Fibroblast of the conjunctiva (primary cell): ENCODE measurements around the gene REEP3.
A peak's percentile ranks its signal among the peaks of the same experiment; 100 is the strongest.
"Not testable (repeated sequence)": the region's sequence is repeated elsewhere in the genome, so short reads cannot be mapped to it uniquely, and the experiment has no call there.

Experiments
- DNase-seq: peaks from one replicate; pipeline ENCODE4 v3.0.0-alpha.2; 2010; ENCODE audit warnings: low read depth

Gene REEP3

DNA sequence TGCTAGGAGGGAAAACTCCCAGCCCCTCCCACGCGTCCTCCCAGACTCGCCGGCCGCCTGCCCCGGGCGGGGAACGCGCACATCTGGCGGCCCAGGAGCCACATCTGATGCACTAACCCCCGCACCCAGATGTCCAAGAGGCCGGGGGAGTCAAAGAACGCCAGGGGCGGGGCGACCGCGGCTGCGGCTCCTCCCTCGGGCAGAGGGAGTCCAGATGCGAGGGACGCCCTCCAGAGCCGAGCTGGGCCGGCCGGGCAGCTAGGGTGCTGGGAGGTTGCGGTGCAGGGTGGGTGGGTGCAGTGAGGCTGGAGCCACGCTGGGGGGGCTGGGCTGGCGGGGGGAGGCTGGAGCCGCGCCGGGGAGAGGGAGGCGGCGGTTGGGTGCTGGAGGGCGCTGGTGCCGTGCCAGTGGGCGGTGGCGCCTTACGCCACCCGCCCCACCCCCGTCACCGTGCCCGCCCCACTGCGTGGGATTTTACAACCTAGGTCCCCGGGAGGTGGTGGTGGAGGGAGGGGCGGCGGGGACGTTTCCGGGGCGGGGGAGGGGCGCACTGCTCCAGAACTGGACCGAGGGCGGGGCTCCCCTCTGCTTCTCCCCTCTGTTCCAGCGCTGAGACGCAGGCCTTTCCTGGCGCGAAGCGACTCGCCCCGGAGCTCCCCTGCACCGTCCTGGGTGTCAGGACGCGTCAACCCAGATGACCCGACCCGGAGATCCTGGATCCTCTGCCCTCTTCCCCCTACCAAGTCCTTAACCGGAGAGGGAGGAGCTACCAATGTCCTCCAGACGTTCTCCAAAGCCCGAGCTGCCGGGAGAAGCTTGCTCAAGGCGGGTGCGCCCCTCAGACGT, 109.1 kb downstream of the REEP3 start:
- DNase-seq: peak; percentile 94

DNA sequence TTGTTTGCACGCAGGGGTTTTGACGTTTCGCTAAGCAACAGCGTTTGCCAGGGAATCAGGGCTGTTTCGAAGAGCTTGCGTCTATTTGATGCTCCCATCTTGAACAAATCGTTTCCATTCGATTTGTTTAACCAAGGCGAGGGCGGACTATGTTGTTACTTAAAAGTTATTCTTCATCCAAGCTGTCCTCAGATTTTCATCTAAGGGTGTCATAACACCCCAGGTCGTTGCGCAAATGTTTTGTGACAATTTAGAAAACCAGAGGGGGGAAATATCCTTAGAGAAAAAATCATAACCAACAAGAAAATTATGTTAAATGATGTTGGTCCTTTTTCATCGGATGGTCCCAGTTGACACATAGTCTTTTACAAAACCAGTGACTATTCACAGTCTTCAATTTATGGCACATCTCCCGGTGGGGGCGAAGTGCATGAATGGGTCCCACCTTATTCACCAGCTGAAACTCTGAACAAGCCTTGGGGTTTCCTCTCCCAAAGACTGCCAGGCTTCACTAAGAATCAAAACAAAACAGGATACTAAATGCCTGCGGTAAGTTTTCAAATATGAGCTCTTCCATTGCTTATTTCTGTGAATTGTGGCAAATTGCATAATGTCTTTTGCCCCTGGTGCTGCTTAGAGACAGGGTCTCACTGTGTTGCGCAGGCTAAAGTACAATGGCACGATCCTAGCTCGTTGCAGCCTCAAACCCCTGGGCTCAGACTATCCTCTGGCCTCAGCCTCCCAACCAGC, 109.9 kb downstream of the REEP3 start:
- no peak for DNase-seq

DNA sequence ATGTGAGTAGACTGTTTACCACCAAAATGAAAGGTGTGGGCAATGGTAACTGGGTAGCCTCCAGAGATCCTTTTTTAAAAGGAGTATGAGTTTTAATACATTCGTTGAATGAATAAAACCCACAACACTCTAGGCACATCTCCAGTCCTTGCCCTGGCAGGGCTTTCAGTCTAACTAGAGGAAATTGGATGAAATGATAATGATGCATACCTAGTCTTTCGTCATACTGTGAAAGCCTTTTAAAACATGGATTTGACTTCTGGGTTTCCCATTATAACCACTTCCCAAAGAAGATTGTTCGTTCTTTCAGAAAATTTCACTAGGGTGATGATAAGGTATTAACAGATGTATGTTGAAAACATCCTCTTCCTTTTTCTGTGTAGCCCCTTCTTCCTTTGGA, 110.8 kb downstream of the REEP3 start:
- DNase-seq: no peak

DNA sequence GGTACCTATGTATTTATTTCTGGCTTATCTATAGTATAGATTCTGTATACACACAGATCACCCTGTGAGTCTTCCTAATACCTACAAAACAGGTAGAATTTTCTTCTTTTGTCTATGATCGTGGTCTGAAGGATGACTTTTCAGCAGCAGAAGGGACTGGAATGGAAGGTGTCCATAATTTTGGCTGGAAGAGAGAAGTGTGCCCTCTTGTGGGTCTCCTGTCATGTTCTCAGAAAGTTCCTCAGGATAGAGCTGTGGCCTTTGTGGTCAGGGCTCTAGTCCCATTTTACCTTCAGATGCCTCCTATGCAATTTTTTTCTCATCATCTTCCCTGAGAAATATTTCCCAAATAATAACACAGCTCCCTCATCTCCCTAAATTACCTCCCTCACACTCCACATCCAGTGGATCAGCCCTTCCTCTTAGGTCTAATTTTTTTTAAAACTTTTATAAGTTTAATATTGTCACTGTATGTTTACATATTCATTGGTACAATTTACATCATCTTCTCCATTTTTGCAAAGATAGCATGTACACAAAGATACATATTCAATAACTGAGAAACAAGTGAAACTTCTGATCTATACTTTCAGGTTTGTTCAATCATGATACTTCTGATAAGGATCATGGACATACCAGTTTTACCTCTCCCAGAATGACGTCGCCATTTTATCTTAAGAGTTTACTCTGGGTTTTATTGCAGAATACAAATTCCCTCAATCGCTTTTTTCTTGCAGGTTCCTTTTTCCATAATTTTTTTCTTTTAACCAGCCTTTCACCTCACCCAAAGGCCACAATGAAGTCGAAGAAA, 112.7 kb downstream of the REEP3 start:
- DNase-seq: no peak

DNA sequence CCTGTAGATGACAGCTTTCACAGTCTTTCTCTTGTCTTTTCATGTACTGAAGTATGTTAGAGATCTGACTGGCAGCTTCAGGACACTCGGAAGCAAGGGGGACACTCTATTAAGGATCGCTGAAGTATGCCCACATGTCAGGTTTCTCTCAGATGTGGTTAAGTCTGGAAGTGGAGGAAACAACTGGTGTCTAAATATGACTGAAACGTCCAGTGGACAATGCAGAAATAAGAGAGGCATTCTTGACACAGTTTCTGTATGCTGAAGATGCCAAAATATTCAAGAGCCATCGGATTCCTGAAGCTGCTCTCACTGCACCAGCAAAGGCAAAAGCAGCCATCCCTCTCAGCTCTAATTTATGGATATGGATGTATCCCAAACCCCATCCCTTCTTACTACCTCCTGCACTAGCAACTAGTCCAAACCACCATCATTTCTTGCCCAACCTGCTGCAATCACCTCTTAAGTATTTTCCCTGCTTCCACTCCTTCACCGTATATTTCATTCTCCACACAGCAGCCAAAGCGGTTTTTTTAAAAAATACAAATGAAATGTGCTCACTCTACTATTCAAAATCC, 113.4 kb downstream of the REEP3 start:
- no peak for DNase-seq

DNA sequence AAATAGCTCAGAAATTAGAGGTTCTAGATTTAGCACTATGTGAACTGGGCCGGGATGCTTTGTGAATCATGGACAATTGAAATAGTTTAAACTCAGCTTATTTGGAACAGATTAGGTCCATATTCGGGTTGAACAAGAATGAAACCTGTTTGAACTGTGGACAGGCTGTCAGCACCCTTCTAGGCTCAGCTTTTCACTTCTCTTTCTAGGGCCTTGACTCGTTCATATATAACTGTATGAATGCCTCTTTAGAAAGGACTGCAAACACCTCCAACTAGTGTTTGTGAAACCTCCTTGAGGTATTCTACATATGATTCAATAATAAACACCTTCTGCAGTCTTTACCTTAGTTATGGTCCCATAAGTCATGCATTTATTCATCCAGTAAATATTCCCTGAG, 115.6 kb downstream of the REEP3 start:
- DNase-seq: no peak

DNA sequence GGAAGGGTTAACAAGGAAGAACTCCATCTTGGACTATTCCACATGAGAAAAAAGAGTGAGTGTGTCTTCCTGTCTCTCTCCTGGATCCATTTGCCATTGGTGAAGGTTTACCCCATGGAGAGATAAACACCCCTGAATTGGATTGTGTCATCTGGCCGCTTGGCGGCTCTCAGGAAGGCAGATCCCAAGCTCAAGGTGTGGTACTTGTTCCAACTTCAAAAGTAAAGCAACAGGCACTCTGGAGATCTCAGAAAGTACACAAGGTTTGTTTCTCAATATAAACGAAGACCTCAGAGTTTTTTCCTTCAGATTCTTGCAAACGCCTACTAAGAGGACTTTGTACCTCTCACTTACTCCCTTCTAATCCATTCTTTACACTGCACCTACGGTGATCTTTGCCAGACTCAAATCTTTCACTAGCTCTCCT, 116.7 kb downstream of the REEP3 start:
- no peak for DNase-seq

DNA sequence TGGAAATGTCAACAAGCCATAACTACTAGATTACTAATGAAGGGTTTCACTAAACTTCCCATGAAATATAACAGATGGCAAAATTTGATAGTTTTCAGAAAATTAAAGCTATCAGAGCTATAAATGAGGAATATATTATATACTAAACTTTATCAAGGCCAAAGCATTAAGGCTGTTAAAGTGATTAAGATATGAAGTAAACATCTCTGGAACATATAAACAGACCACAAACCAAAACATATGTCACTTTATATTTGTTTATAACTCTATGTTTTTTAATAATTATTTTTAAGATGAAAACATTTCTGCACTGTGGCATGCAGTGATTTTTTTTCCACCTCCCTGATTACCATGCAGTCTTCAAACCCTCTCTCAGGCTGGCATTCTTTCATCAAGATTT, 120.2 kb downstream of the REEP3 start:
- no peak for DNase-seq

DNA sequence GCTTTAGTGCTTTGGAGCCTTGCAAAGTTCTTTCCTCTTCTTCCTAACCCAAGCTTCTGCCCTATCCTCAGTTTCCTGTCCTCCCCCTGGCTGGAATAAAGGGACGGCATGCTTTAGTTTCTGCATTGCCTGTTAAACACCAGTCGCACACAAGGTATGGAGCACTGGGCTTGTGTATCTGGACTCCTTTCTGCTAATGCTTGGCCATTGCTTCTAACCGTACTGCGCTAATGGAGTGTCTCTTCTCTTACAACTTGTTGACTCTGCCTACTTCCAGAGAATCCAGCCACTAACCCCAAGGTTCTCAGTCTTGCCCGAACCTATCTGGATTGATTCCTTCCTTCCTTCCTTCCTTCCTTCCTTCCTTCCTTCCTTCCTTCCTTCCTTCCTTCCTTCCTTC, 120.6 kb downstream of the REEP3 start:
- no peak for DNase-seq

DNA sequence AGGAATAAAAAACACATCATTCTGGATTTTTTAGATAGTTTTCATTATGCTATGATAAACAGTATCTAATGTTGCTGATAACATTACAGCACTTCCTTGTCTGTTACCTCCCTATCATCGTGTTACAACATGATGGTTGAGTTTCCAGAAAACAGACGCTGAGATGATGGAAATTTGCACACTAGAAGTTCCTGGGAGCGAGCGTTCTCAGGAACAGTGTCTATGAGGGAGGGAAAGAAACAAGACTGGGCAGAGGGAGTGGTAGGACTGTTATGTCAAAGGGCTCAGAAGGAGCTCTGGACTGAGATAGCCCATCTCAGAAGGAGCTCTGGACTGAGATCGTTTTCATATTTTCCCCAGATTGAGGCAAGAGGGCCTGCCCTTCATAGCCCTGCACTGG, 121.6 kb downstream of the REEP3 start:
- no peak for DNase-seq

DNA sequence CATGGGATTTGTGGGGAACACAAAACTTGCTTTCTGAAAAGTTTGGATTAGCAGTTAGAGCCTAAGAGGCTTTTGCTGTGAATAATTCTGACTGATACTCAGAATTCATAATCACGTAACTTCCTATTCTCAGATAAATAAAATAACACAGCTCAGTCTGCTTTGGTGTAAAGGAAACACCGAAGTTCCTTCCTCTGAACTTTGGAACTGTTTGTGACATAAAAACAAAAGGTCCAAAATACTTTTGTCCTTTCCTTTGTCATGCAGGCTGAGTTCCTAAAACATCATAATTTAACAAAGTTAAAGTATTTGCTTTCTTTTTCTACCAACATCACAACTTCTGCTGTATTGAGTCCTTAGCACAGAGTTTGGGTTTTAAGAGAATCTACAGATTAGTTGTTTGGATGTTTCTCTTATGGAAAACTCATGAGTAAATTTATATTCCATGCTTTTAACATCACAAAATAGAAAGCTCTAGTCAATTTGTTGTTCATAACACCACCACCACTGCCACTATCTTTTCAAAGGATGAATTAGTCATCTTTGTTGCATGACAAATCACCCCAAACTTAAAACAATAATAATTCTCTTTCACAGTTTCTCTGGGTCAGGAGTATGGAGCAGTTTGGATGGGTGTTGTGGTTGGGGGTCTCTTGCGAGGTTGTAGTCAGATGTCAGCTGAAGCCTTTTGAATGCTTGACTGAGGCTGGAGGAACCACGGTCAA, 123.4 kb downstream of the REEP3 start:
- DNase-seq: no peak

DNA sequence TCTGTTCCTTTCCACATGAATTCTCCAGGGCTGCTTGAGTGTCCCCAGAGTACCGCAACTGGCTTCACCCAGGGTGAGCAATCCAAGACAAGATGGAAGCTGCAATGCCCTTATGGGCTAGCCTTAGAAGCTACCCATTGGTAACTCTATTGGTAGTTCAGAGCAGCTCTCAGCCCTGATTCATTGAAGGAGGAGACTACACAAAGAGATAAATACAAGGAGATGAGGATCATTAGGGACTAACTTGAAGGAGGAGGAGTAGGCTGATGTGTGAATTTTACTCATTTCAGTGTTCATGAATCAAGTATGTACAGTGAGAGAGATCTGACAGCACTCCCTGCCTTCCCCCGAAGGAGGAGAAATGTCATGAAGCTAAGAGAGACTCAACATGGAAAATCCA, 124.0 kb downstream of the REEP3 start:
- no peak for DNase-seq

DNA sequence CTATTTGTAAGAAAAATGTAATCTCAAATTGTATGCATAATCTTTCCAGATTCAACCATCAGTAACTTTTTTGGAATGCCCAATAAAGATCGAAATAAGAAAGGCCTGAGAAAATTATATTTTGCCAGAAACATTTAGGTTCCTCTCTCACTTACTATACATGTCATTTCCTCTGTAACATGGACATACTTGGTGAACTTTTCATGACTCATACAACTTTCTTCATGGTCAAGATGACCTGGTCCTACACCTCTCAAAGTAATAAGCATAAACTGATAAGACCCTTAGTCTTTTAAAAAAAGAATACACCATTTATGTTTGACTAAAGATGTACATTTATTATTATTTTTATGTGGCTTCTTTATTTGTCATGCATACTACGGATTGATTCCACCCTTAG, 125.3 kb downstream of the REEP3 start:
- DNase-seq: no peak

DNA sequence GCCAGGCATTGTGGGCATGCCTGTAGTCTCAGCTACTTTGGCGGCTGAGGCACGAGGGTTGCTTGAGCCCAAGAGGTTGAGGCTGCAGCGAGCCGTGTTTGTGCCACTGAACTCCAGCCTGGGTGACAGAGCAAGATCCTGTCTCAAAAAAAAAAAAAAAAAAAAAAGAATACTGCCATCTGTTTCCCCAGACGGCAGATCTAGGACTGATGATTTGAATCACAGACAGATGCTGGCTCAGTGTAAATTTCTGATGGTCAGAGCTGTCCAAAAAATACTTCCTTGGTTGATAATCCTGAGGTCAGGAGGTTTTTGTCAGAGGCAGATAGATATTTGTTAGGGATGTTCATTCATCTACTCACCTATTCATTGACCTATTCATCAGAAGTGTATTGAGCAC, 130.7 kb downstream of the REEP3 start:
- no peak for DNase-seq

DNA sequence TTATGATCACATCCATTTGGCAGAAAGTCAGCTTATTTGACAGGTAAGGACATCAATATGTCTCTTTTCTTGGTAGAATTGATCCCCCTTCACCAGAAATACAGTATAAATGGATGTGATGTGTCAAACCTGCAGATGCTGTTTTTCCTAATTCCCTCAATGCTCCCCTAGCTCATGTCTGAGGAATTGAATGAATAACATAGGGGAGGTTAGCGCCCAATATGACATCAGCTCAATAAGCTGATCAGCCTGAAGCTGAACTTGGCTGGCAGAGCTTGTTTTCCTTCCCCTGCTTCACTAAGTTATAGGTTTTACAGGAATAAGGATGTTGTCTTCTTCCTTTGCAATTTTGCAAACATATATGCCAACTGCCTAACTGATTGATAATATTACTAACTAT, 132.5 kb downstream of the REEP3 start:
- no peak for DNase-seq

DNA sequence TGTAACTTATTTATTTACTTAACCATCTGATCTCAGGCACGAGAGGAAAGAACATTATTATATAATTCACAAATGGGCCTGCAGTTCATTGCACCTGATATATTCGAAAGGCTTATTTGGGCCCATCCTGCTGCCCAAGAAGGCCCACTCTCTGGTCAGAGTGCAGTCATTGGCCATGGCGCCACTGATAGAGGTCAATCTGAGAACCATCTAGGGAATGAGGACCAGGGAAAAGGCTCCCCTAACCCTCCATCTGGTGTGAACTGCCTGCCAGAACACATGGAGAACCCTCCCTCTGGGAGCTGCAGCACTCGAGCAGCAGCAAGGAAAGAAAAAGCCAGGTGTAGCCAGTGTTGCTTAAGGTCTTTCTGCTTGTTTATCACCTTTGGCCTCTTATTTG, 136.6 kb downstream of the REEP3 start:
- no peak for DNase-seq

DNA sequence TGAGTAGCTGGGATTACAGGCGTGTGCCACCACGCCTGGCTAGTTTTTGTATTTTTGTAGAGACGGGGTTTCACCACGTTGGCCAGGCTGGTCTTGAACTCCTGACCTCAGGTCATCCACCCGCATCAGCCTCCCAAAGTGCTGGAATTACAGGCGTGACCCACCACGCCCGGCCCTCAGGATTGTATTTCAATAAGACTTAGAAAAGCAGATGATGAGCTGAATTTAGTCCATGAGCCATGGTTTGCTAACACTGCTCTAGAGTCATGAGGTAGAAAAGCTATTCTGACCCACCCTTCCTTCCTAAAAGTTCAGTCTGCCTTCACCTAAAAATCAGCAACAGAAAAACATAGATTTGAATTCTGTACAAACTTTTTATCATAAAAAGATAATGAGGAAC, 139.7 kb downstream of the REEP3 start:
- DNase-seq: not testable (repeated sequence)

DNA sequence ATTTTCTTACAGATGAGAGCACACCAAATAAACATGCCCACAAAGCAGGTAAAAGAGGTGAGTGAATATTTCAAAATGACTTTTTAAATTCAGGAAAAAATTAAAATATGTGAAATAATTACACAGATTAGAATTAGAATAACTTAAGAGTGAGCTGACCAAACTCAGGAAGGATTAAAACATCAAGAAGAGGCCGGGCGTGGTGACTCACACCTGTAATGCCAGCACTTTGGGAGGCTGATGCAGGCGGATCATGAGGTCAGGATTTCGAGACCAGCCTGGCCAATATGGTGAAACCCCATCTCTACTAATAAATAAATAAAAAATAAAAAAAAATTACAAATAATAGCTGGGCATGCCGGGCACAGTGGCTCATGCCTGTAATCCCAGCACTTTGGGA, 140.1 kb downstream of the REEP3 start:
- DNase-seq: no peak

DNA sequence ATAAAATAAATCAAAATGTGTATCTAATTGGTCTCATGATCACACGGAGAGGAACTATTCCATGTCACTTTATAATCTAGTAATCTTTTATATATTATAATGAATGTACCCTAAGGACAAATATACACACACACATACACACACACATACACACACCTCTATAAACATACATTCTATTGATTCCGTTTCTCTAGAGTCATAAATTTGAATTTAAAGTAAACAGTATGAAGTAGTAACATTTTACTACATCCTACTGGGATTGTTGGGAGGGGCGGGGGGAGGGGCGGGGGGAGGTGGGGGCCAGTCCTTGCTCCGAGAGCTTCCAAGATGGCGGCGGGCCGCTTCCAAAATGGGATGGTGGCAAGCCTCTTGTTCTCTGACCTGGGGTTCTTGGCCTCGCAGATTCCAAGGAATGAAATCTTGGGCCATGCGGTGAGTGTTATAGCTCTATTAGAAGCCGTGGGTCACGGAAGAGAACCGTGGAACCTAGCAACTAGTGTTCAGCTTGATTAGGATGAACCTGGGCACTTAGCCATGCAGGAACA, 143.2 kb downstream of the REEP3 start:
- no peak for DNase-seq

DNA sequence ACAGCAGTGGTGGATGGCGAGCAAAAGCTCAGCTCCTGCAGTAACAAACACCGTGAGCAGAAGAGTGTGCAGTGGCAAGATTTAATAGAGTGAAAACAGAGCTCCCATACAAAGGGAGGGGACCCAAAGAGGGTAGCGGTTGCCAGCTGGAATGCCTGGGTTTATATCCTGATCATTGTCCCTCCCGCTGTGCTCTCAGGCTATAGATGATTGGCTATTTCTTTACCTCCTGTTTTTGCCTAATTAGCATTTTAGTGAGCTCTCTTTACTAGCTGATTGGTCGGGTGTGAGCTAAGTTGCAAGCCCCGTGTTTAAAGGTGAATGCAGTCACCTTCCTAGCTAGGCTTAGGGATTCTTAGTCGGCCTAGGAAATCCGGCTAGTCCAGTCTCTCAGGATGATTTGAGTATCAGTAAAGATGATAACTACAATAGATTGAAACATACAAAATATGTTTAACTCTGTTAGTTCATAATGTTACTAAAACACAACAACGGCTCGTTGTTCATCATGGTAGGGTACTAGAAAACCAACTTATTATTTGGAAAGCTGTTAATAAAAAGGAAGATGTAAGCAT, 143.9 kb downstream of the REEP3 start:
- DNase-seq: not testable (repeated sequence)

DNA sequence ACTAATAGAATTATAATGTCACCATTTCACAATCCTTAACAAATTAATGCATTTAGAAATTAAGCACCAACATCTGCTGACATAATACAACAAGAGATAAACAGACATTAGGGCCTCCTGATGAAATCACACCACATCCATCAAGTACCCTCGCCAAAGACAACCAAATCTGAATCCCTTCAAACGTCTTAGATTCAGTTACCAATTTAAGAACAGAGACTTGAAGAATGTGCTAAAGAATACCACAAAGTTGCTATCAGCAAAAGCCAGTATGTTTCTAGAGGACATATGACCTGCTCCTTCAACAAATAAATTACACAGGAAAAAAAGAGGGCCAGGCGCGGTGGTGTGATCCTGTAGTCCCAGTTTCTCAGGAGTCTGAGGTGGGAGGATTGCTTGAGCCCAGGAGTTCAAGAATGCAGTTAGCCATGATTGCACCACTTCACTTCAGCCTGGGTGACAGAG, 144.5 kb downstream of the REEP3 start:
- no peak for DNase-seq
